A673 (cell line): ENCODE results near the gene ITGB6. TPM values are rescaled to one million over a fixed set of nuclear protein-coding genes. Genes with fewer than 3 reads are reported as not detected.
A peak's percentile ranks its signal among the peaks of the same experiment; 100 is the strongest.

Source experiments
- BruUV-seq: library from RNA; stranded (reverse); fragments of 400-500 nt; replicated peaks from 2 replicates; lab custom pipeline; 2021; lab: Mats Ljungman, UMichigan
- CTCF ChIA-PET: fragments of 300-600 bp; sonication (Branson Sonifier 250); formaldehyde crosslinking; loops from one replicate; lab custom pipeline; 2022; ENCODE audit warnings: antibody characterized with exemption; lab: Charles Lee
- POLR2A ChIA-PET: fragments of 300-600 bp; sonication (Branson Sonifier 250); formaldehyde crosslinking; loops from one replicate; lab custom pipeline; 2022; ENCODE audit warnings: antibody characterized with exemption; ENCODE audit not compliant: low non-redundant PET; lab: Charles Lee
- DNase-seq: peaks from one replicate; pipeline ENCODE4 v3.0.0-alpha.2; 2015; ENCODE audit warnings: low spot score
- H3K27ac ChIP-seq: fragments of 200-600 bp; sonication (generic); 2 replicates; pipeline ENCODE4 v1.5.1; 2016; ENCODE audit warnings: mixed run types, low read depth, mild to moderate bottlenecking, mixed read lengths, antibody characterized with exemption, low read length; ENCODE audit not compliant: poor library complexity, severe bottlenecking
- H3K27me3 ChIP-seq: fragments of 200-600 bp; sonication (generic); replicated peaks from 2 replicates; pipeline ENCODE4 v1.6.1; 2017; ENCODE audit warnings: mixed run types, low read depth, mild to moderate bottlenecking, mixed read lengths, antibody characterized with exemption, low read length; ENCODE audit not compliant: insufficient read depth, poor library complexity
- H3K36me3 ChIP-seq: fragments of 200-600 bp; sonication (generic); 2 replicates; pipeline ENCODE4 v1.6.1; 2016; ENCODE audit warnings: mixed run types, mild to moderate bottlenecking, mixed read lengths, antibody characterized with exemption, low read length; ENCODE audit not compliant: insufficient read depth, poor library complexity, severe bottlenecking
- H3K4me1 ChIP-seq: fragments of 200-600 bp; sonication (generic); 2 replicates; pipeline ENCODE4 v1.6.1; 2017; ENCODE audit warnings: mixed run types, mild to moderate bottlenecking, mixed read lengths, antibody characterized with exemption, low read length; ENCODE audit not compliant: insufficient read depth, poor library complexity, severe bottlenecking
- H3K4me3 ChIP-seq: fragments of 200-600 bp; sonication (generic); 2 replicates; pipeline ENCODE4 v1.5.1; 2016; ENCODE audit warnings: low read depth, mixed run types, mild to moderate bottlenecking, mixed read lengths, low read length; ENCODE audit not compliant: poor library complexity, severe bottlenecking
- H3K9me3 ChIP-seq: fragments of 200-600 bp; sonication (generic); 2 replicates; pipeline ENCODE4 v1.6.1; 2016; ENCODE audit warnings: mixed run types, low read depth, mild to moderate bottlenecking, mixed read lengths, antibody characterized with exemption, low read length; ENCODE audit not compliant: poor library complexity, severe bottlenecking
- CTCF ChIP-seq: fragments of 300-800, 200-600 bp; sonication (generic); conservative IDR thresholded peaks from 2 replicates; pipeline ENCODE4 v1.5.1; 2017; ENCODE audit warnings: low read depth, mild to moderate bottlenecking, antibody characterized with exemption, low read length, moderate library complexity, mixed read lengths
- EZH2 ChIP-seq: fragments of 200-600 bp; sonication (generic); IDR thresholded peaks from 2 replicates; pipeline ENCODE4 v1.6.1; 2017; ENCODE audit warnings: borderline replicate concordance, low read depth, mild to moderate bottlenecking, mixed read lengths, antibody characterized with exemption, low read length; ENCODE audit not compliant: poor library complexity, severe bottlenecking
- intact Hi-C: fragments of 100-400 bp; cut with micrococcal nuclease; formaldehyde crosslinking; loops from one replicate; pipeline ENCODE4 v1.10.0; 2022; ENCODE audit not compliant: unreplicated experiment
- total RNA-seq: library from RNA; stranded (reverse); gene quantifications from 2 replicates; pipeline ENCODE4 v1.2.3, GENCODE V29; 2021

Gene ITGB6
- total RNA-seq, 1 experiment from 2014 or later, result not detected

- Histone ChIP-seq H3K9me3 (peaks cover under 1% of the 10 kb centered on the region), H3K4me3 (no peak overlapping the region), H3K27ac (no peak overlapping the region), H3K4me1 (no peaks in the 10 kb centered on the region), H3K27me3 (peaks cover 35% of the 10 kb centered on the region), H3K36me3 (no peaks in the 10 kb centered on the region)
- CTCF ChIA-PET, result no interaction called here
- DNase-seq, result no peak
- TF ChIP-seq EZH2 (no peak), CTCF (no peak)
- POLR2A ChIA-PET, result no interaction called here
- intact Hi-C loops, result no loop called here
- BruUV-seq, result no TSS peak
These were observed 136.8 kb downstream of the ITGB6 start for GRCh38 chr2:160063271-160063670.

GRCh38 chr2:160062292-160063005 is 137.6 kb downstream of the ITGB6 start, which contains the start of gene PLA2R1:
Gene PLA2R1, minus strand, starts transcription at chr2:160062615. Its CDS starts 212 bp downstream, at chr2:160062403.
- no peak within 1 kb of the TSS for H3K27ac ChIP-seq
- H3K9me3 ChIP-seq, result no peaks in the 10 kb centered on the region
- ChIA-PET POLR2A (interaction anchor here (0.5 kb wide), 1 partner anchor 28 kb away, joined by 3 read pairs; no protein-coding TSS in a partner anchor), CTCF (no interaction called here)
- TF ChIP-seq EZH2, result no peak
- no peak for TF ChIP-seq CTCF
- DNase-seq, result peak; percentile 9
- no TSS peak for BruUV-seq
- H3K36me3 ChIP-seq, result no peaks in the 10 kb centered on the region
- intact Hi-C loops, result no loop called here
- H3K4me1 ChIP-seq, result no peaks in the 10 kb centered on the region
- H3K27me3 ChIP-seq, result peaks cover 35% of the 10 kb centered on the region
- peak within 1 kb of the TSS; percentile 40 for H3K4me3 ChIP-seq

GRCh38 chr2:160061944-160062291 is 138.2 kb downstream of the ITGB6 start:
- Histone ChIP-seq H3K27ac (no peak overlapping the region), H3K4me1 (no peaks in the 10 kb centered on the region), H3K4me3 (peak overlapping the region; percentile 40), H3K36me3 (no peaks in the 10 kb centered on the region), H3K27me3 (peaks cover 35% of the 10 kb centered on the region), H3K9me3 (no peaks in the 10 kb centered on the region)
- no TSS peak for BruUV-seq
- TF ChIP-seq EZH2 (no peak), CTCF (no peak)
- intact Hi-C loops, result no loop called here
- ChIA-PET POLR2A (interaction anchor here (0.5 to 0.6 kb wide), 2 partner anchors 28 to 126 kb away, joined by 3 read pairs; no protein-coding TSS in a partner anchor), CTCF (no interaction called here)
- DNase-seq, result no peak
